ENCODE data around the gene C2CD4B.

Gene C2CD4B

DNA sequence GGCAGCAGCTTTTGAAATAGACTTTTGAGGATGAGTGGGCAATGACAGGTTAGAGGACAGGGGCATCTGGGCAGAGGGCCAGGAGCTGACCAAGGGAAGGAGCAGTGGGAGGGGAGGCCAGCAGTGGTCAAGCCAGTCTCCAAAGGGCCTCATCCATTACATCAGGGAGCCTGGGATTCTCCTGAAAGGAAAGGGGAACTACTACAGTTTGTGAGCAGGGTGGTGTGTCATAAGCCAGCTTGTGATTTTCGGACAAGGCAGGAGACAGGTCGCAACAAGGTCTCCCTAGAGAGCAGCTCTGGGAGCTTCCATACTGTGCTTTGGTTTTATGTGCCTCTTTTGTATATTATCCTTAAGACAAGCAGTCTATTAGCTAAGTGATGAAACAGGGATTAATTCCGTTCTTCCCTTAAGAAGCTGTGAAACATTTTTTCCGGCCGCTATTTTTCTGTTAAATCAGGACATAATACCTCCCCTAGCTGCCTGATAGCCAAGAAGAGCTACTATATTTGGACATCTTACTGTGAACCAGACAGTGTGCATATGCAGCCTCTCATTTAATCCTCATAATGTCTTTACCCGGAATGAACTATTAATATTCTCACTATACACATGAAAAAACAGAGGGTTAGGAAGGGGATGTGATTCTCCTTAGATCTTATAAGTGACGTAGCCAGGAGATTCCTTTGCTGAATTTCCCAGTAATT lies 46.4 kb downstream of the C2CD4B start:
- no peak for DNase-seq (ENCODE audit: low read depth in 2 of 2)

DNA sequence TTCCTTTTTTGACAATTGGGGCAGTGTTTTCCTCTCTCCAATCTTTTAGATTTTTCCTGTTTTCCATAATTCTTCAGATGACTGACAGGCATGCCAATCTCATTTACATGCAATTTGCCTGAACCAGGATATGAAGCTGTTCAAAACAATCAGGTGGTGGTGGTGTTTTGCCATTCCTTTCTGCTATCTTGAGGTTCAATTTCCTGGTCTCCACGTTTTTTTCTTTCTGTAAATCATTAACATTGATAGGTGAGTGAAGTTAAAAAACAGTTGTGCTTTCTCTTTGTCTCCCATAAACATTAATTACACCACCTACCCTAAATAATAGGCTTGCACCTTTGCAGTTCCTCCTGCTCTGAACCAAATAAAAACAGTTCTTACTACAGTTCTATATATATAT lies 49.2 kb downstream of the C2CD4B start:
- DNase-seq (ENCODE audit: low read depth in 2 of 2) = no peak

Measured in stimulated activated CD8-positive, alpha-beta memory T cell treated with anti-CD3 and anti-CD28 coated beads, Interleukin-2, amount 100 ng/mL, for 48 hours (primary cell).